Measurements from ENCODE around the gene DLK1.

- TF ChIP-seq POLR2A (IDR thresholded peaks at IDR 0.05) (no peak), CTCF (IDR thresholded peaks at IDR 0.05) (no peak)
Measured at GRCh38 chr14:100680439-100681051, 46.1 kb upstream of the DLK1 start.

Measured in body of pancreas (tissue), 4 donors.